ENCODE measurements around the gene DPEP3.

- TF ChIP-seq CTCF (IDR thresholded peaks at IDR 0.05) (no peak), POLR2A (IDR thresholded peaks at IDR 0.05) (no peak), EP300 (IDR thresholded peaks at IDR 0.05) (no peak)
These were observed 9.7 kb upstream of the DPEP3 start for GRCh38 chr16:67990018-67990386.

Measured in stomach (tissue), 4 donors.